ENCODE results near the gene PIGZ.

DNA sequence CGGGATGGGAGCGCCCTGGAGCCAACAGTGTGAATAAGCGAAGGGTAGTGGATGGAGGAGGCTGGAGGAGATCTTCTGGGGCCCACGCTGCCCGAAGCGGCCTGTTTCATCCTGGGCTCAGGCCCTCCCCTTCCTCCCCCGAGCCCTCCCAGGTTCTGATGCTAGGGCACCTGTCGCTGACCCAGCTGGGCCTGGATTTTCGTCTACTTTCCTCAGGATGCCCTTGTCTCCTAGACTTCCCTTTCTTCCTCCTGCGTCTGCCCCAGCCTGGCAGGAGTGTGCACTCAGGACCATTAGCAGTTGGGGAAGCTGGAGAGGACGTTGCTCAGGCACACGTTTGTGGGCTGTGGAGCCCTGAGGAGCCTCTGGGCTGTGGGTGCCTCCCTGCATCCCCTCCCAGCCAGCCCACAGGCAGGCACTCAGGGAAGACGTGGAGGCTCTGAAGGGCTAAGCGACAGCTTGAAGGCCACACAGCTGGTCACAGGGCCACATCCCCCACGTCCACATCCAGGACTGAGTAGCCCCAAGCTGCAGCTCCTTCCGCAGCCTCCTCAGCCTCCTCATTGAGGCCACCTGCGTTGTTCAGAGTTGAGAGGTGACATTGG, 23.9 kb upstream of the PIGZ start:
- TF ChIP-seq POLR2A (IDR thresholded peaks at IDR 0.05) = no peak
- TF ChIP-seq, protein P1, sequence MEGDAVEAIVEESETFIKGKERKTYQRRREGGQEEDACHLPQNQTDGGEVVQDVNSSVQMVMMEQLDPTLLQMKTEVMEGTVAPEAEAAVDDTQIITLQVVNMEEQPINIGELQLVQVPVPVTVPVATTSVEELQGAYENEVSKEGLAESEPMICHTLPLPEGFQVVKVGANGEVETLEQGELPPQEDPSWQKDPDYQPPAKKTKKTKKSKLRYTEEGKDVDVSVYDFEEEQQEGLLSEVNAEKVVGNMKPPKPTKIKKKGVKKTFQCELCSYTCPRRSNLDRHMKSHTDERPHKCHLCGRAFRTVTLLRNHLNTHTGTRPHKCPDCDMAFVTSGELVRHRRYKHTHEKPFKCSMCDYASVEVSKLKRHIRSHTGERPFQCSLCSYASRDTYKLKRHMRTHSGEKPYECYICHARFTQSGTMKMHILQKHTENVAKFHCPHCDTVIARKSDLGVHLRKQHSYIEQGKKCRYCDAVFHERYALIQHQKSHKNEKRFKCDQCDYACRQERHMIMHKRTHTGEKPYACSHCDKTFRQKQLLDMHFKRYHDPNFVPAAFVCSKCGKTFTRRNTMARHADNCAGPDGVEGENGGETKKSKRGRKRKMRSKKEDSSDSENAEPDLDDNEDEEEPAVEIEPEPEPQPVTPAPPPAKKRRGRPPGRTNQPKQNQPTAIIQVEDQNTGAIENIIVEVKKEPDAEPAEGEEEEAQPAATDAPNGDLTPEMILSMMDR (IDR thresholded peaks at IDR 0.05) = no peak

All from uterus (tissue), 2 donors.